HS-27A (cell line): ENCODE data around the gene QPCT.
A peak's percentile ranks its signal among the peaks of the same experiment; 100 is the strongest.
"Not testable (repeated sequence)": the region's sequence is repeated elsewhere in the genome, so short reads cannot be mapped to it uniquely, and the experiment has no call there.

ENCODE experiments used
- DNase-seq: peaks from one replicate; pipeline ENCODE4 v3.0.0-alpha.2; 2012; ENCODE audit warnings: low read depth, missing footprints

Gene QPCT

GRCh38 chr2:37358466-37358865 is 14.0 kb downstream of the QPCT start:
- DNase-seq, result no peak

DNA sequence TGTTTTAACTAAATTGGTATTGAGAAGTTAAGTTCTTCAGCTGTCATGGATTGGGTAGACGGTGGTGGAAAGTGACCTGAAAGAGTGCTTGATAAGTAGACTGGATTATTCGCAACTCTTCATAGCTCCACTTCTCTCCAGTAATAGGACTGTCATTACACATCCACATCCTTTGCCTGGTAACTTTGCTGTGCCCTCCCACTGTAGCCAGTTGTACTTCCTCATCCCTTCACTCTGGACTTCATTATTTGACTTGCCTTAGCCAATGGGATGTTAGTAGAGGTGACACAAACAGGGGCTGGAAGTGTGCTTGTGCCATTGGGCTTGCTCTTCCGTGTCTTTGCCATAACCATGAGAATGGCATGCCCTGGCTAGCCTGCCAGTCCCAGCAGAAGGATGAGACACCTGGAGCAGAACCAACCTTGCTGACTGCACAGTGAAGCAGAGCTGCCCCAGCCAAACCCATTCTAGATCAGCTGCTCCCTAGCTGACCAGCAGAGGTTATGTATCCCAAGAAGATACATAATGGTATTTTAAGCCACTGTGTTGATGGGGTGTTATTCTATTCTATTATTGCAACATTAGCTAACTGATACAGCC is 16.9 kb downstream of the QPCT start:
- no peak for DNase-seq

DNA sequence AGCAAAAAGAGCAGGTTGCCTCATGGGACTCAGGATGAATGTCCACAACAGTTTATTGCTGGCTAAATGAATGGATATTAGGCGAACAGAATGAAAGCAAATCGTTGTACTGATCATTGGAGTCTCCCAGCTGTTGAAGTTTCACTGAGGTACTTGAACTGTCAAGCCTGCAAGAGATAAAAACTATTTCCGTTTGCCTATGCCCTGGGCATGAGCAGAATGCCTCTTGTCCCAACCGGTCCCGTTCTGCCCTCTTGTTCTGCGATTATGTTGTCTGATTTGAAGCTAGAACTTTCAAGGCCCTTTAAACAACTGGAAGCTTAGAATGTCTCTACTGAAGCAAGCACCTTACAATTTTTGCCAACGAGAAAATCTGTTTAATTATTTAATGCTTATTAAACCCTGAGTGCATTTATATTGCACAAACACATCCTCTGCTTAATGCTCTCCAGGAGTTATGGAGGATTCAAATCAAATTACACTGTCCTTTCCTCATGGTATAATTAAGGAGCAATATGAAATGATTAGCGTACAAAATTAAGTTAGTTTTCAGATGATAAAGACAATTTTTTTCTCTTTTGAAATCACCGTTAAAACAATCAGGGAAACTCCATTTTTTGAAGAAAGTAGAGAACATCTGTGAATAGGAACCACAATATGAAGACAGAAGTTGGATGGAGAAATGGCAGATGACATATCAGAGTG is 17.7 kb downstream of the QPCT start:
- no peak for DNase-seq

GRCh38 chr2:37364351-37364750 is 19.9 kb downstream of the QPCT start:
- DNase-seq, result no peak

DNA sequence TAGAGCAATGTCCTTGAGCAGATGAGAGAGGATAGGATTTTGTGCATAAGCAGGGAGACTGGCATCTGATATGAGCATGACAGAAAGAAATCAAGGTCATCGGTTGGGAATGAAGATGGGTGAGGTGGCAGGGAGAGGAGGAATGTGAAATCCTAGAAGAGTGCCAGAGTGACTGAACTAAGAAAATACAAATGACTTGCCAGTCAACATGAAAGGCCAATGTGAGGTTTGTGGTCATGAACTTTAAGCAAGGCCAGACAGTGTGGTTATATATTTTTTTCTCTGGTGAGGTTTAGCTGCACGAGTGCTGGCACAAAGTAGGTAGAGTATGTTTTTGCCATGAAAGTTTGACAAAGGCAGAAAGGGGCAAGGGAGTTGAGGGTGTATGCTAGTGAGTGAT is 21.2 kb downstream of the QPCT start:
- DNase-seq, result peak; percentile 62

DNA sequence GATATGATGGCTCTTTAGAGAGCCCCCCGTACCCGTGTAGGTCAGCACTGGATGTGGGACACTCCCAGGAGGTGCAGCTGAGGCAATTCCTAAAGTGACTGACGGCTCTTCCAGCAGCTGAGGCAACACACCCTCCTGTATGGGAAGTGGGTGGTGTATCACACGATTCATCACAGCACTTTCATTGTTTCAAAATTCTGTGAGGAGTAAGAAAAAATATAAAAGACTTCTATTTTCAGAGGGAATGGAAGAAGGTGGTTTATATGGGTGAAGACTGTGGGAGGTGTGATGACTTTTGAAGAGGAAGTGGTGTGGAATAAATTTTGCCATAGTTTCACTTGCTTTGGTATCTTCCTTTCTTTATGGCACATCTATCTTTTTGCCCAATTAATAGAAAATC is 22.3 kb downstream of the QPCT start:
- DNase-seq, result no peak

DNA sequence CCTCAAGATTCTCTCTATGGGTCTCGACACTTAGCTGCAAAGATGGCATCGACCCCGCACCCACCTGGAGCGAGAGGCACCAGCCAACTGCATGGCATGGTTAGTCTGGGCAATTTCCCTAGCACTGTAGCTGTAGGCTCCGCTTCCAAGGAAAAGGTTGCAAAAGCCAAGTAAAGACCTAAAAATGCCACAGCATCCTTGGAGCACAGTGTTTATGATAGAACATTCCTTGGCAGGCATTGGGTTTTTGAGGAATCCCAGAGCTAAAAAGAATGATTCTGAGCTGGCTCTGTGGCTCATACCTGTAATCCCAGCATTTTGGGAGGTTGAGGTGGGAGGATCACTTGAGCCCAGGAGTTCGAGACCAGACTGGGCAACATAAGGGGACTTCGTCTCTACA is 22.9 kb downstream of the QPCT start:
- no peak for DNase-seq

DNA sequence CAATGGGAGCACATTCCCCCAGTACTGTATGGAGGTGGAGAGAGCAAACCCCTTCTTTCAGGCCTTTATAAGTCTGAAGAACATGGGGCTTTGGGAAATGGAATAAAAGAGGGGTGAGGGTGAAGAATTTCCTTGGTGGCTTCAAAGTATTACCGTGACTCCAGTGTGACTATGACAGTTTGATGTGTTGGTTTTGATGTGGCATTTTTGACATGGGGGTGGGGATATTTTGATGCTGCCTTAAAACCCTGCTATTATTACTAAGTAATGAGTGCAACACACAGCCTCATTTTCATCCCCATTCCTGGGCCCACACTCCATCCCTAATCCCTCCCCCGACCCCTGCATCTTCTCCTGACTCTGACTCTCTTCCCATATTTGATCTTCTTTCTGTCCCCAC is 23.6 kb downstream of the QPCT start:
- no peak for DNase-seq

DNA sequence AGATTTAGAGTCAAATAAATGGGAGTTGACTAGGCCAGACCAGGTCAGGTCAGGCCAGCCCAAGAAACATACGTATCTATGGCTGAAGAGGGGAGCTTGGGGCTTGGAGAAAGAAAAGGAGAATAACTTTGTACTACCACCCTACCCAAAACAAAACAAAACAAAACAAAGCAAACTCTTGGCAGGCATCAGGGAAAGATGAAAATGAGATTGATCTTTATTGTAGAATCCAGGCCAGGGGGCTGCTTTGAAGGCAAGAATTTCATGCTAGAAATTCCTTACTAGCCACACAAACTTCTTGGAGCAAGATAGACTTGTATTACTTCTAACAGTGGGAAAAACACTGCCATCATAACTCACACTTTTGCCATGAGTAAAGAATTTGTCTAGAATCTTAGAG is 26.2 kb downstream of the QPCT start:
- no peak for DNase-seq

DNA sequence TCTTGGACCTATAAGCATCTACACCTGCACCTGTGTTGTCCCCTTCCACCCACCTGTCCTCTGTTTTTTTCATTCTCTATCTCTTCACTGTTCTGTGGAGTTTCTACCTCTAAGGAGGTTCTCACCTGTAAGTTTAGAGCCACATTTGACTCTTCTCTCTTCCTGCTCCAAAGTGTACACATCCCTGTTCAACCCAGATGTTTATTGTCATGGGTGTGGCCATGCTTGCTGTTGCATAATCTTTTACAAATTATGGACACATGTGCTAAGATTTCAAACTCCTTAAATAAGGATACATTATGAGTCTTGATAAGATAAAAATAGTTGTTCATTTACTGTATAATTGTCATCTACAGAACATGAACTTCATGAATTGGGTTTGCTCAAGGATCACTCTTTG is 27.6 kb downstream of the QPCT start:
- DNase-seq, result no peak

DNA sequence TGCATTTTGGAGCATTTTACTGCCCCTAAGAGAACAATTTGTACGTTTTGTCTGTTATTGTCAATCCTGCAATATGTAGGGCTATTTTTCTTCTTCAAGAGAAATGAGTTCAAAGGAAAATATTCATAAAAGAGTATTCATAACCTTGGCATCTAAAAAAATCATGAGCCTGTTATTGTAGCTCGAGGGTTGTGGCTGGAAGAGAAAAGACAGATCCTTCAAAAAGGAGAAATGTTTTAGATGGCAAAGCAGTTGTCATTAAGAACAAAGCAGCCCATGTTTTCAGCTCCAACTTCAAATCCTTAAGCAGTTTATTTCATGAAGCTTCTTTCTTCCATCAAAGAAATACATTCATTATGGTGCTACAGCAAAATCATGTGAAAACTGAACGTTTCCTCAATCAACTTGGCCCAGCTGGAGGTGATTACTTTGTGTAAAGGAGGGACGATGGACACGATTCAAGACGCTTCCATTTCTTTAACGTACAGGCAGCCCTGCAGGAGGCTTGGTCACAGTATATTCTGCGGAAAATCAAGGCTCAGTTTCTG is 31.4 kb downstream of the QPCT start:
- DNase-seq, result no peak

- no peak for DNase-seq
Observed at GRCh38 chr2:37376421-37377186, 32.2 kb downstream of the QPCT start.

GRCh38 chr2:37377187-37377532 is 32.7 kb downstream of the QPCT start:
- DNase-seq, result no peak

DNA sequence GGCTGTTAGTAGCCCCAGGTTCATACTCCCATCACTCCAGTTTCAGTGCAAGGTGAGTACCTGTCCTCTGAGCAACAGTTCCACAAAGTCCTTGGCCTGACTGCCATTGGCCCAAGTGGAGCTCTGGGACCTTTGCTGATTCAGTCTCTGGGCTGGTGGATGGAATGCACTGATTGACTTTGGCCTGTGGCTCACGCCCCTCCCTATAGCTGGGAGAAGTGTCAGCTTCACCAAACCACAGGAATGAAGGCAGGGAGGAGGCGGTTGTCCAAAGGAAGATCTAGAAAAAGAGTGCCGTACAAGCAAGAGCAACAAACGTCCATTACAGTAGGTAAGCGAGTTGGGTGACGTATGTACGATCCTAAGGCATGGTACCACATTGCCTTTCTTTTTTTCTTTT is 34.0 kb downstream of the QPCT start:
- peak; percentile 75 for DNase-seq

GRCh38 chr2:37379881-37380296 is 35.5 kb downstream of the QPCT start:
- DNase-seq, result no peak

GRCh38 chr2:37380787-37381186 is 36.4 kb downstream of the QPCT start:
- DNase-seq, result not testable (repeated sequence)

GRCh38 chr2:37384261-37384660 is 39.8 kb downstream of the QPCT start:
- DNase-seq, result not testable (repeated sequence)

DNA sequence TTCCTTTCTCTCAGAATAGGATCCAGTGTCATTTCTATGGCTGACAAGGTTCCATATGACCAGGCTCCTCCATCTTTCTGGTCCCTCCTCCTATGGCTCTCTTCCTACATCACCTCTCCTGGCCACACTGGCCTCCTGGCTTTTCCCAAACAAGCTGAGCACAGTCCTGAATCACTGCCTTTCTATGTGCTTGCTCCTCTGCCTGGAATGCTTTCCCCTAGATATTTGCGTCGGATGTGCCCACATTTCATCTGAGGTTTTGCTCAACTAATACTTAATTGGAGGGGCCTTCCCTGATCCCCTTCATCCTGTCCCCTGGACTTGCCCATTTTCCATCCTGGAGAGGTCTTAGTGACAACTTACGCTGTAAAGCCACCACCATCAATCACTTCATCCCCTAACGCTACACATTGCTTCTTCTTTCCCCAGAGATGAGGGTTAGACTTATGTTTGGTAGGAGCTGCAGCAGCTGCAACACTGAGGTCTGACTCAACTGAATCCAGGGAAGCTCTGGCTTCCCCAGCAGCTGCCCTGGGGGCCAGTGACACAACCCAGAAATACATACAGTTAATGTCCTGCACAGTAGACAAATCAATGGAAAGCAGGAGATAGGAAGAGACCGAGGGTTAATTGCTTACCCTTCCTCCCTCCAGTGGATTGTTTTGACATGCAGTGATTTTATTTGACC is 42.9 kb downstream of the QPCT start:
- DNase-seq, result no peak

GRCh38 chr2:37388074-37388473 is 43.6 kb downstream of the QPCT start:
- DNase-seq, result no peak

DNA sequence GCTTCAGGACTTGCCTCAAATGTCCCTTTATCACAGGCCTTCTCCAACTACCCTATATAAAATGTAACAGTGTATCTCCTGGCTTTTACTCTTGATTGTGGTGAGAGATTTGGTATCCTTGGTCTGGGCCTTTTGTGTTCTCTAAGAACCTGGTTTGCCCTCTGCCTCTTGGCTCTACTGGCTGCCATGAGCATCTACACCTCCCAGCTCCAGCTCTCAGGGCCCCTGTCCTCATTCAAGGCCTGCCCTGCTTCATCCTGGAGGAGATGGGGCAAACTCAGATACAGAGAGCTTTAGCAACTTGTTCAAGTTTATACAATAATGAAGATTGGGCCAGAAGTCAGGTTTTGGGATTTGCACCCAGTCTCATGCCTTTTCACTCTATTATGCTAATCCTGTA is 45.0 kb downstream of the QPCT start:
- no peak for DNase-seq

DNA sequence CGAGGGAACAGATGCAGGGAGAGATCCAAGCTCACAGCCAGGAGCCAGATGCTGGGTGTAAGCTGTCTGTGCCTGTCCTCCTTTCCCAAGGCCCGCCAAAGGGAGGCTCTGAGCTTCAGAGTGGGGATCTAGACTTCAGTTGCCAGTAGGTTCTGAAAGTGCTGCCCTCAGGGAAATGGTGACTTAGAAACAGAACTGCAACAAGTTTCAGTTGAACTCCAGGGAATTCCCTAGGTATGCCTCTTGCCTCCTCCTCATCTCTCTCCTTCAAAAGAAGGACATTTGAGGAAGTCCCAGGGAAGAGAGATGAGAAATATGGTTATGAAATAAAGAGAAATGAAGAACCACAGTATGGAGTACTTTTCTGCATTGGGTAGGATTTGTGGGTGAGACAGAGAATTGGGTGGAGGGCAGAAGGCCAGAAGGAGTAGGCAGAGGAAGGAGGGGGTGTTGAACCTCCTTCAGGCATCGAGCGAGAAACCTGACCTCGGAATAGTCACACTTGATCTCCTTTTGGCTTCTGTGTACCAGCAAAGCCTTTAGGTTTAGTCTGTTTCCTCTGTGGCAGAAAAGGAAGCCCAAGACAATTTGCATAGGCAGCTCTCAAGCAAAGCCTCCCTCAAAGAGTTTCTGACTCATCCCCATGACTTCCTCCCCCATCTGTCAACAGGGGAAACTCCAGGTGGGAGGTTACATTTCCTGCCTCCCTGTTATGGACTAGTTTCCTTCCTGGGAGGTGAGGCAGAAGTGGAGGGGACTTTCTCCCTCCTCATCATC is 45.7 kb downstream of the QPCT start:
- DNase-seq, result no peak

- DNase-seq, result no peak
Observed at GRCh38 chr2:37390777-37391176, 46.3 kb downstream of the QPCT start.
